ENCODE results near the gene INO80E. TPM values are rescaled to one million over a fixed set of nuclear protein-coding genes. Genes with fewer than 3 reads are reported as not detected.
"Not testable (repeated sequence)": the region's sequence is repeated elsewhere in the genome, so short reads cannot be mapped to it uniquely, and the experiment has no call there.

Gene INO80E
- total and polyA plus RNA-seq, 2 experiments from 2014 or later = 14.0 to 61.2 TPM

DNA sequence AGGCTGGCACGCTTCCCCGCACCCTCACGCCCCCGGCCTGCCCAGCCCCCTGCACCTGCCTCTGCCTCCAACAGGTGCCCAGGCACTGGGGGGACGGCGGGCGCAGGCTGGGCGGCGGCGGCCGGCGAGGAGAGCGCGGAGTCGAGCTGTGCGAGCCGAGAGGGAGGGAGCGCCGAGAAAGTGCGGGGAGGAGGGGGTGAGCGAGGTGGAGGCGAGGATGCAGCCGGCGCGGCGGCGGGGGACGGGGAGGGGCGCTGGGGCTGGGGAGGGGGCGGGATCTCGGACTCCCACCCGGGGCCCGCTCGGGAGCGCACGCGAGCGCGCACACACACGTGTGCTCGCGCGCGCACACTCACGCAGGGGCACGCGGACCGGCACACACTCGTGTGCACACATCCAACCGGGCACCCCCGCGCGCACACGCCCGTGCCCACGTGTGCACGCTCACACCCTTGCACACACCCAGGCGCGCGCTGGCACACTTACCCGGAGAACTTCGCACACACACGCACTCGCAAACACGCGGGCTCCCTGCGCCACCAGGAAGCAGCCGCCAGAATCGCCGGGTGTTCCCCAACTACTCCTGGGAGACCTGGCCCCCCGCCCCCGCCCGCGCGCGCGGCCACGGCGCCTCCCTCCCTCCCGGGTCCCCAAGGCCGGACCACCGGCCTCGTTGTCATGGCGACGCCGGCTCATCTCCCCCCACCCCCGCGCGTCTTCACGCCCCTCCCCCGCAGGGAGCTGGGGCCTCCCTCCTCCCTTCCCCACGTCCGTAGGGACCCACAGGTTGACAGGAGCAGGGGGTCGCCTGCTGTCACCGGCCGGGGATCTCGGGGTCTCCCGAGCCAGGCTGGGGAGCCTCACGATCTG is 15.0 kb downstream of the INO80E start, which contains the start of gene DOC2A:
Gene DOC2A, minus strand, starts transcription at position 184 of the 870 bp plus-strand sequence. CDS start 805 bp downstream, outside the sequence.
- WGBS (ENCODE audit: low lambda C conversion rate, missing lambda C conversion rate) = 2% methylated on average over 18 of the region's 99 CpGs
- H3K4me2 ChIP-seq = peak within 1 kb of the TSS; percentile 99
- H3K27ac ChIP-seq = no peak within 1 kb of the TSS
- peak within 1 kb of the TSS; percentile 35 for H2AFZ ChIP-seq
- TF ChIP-seq, protein P1, sequence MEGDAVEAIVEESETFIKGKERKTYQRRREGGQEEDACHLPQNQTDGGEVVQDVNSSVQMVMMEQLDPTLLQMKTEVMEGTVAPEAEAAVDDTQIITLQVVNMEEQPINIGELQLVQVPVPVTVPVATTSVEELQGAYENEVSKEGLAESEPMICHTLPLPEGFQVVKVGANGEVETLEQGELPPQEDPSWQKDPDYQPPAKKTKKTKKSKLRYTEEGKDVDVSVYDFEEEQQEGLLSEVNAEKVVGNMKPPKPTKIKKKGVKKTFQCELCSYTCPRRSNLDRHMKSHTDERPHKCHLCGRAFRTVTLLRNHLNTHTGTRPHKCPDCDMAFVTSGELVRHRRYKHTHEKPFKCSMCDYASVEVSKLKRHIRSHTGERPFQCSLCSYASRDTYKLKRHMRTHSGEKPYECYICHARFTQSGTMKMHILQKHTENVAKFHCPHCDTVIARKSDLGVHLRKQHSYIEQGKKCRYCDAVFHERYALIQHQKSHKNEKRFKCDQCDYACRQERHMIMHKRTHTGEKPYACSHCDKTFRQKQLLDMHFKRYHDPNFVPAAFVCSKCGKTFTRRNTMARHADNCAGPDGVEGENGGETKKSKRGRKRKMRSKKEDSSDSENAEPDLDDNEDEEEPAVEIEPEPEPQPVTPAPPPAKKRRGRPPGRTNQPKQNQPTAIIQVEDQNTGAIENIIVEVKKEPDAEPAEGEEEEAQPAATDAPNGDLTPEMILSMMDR (IDR thresholded peaks at IDR 0.05; ENCODE audit: poor library complexity) = no peak
- TF ChIP-seq EZH2 (IDR thresholded peaks at IDR 0.05; ENCODE audit: borderline replicate concordance) = peak; percentile 30
- H3K36me3 ChIP-seq (replicated peaks; ENCODE audit: insufficient read depth, low read depth) = no peaks in the 10 kb centered on the region
- no peaks in the 10 kb centered on the region for H3K4me1 ChIP-seq (ENCODE audit: insufficient read depth)
- DNase-seq (ENCODE audit: low spot score) = peak; percentile 58
- no peaks in the 10 kb centered on the region for H4K20me1 ChIP-seq (ENCODE audit: insufficient read depth, poor library complexity, severe bottlenecking)
- H3K4me3 ChIP-seq = peak within 1 kb of the TSS; percentile 29
- H3K9me2 ChIP-seq (replicated peaks; ENCODE audit: insufficient read depth) = no peaks in the 10 kb centered on the region
- H3K9me3 ChIP-seq (ENCODE audit: low read depth) = no peaks in the 10 kb centered on the region
- H3K27me3 ChIP-seq = peaks cover 25% of the 10 kb centered on the region
- H3K79me2 ChIP-seq = no peaks in the 10 kb centered on the region

DNA sequence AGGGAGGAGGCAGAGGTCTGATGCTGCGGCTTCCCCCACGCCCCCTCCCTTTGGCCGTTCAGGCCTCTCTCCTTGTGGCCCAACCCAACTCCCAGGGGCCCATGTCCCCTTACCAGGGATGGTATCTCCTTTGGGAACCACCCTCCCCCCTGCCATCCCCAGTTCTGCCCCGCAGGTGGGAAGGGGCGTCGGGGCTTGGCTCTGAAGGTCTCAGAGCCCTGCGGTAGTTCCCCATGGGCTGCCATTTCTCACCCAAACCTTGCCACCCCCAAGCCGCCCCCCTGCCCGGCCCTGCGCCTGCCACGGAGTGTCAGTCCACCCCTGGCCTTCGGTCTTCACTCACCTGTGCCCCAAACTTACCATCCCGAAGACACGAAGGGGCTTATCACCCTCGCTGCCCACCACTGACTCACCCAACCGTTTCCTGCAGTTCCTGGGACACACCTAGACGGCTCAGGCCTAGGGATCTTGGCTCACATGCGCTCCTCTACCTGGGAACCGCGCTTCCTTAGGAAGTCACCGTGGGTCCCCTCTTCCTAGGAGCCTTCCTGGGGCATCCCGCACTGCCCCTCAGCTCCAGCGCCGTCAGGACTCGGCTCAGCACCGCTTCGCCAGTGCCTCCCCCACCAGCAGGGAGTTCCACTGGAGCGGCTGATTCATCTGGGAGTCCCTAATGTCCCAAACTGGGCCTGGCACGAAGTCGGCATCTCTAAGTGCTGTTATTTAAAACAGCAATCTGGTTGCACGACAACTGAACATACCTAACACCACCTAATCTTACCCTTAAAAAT is 15.9 kb downstream of the INO80E start:
- Histone ChIP-seq H3K4me1 (ENCODE audit: insufficient read depth) (no peaks in the 10 kb centered on the region), H3K4me2 (peak overlapping the region; percentile 99), H3K9me3 (ENCODE audit: low read depth) (no peaks in the 10 kb centered on the region), H3K9me2 (replicated peaks; ENCODE audit: insufficient read depth) (no peaks in the 10 kb centered on the region), H3K36me3 (replicated peaks; ENCODE audit: insufficient read depth, low read depth) (no peaks in the 10 kb centered on the region), H2AFZ (peak overlapping the region; percentile 35), H3K27ac (no peak overlapping the region), H3K27me3 (peaks cover 25% of the 10 kb centered on the region), H3K4me3 (no peak overlapping the region), H3K79me2 (no peaks in the 10 kb centered on the region), H4K20me1 (ENCODE audit: insufficient read depth, poor library complexity, severe bottlenecking) (no peaks in the 10 kb centered on the region)
- TF ChIP-seq EZH2 (IDR thresholded peaks at IDR 0.05; ENCODE audit: borderline replicate concordance) (no peak), EZH2phosphoT487 (IDR thresholded peaks at IDR 0.05; ENCODE audit: low read depth, severe bottlenecking, unreplicated experiment) (no peak)
- TF ChIP-seq, protein P1 (IDR thresholded peaks at IDR 0.05; ENCODE audit: poor library complexity) = no peak
- 32% methylated on average over 27 of the region's 31 CpGs for whole genome bisulfite sequencing (ENCODE audit: low lambda C conversion rate, missing lambda C conversion rate)
- DNase-seq (ENCODE audit: low spot score) = no peak

DNA sequence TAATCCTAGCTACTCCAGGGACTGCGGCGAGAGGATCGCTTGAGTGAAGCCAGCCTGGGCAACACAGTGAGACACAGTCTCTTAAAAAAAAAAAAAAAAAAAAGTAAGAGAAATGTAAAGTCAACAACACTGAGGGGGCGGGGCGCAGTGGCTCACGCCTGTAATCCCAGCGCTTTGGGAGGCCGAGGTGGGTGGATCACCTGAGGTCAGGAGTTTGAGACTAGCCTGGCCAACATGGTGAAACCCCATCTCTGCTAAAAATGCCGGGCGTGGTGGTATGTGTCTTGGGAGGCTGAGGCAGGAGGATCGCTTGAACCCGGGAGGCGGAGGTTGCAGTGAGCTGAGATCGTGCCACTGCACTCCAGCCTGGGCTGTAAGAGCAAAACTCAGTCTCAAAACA is 16.6 kb downstream of the INO80E start:
- not testable (repeated sequence) for H3K79me2 ChIP-seq; DNase-seq (ENCODE audit: low spot score); H3K27ac ChIP-seq; H3K4me1 ChIP-seq (ENCODE audit: insufficient read depth); H3K9me2 ChIP-seq (replicated peaks; ENCODE audit: insufficient read depth); H4K20me1 ChIP-seq (ENCODE audit: insufficient read depth, poor library complexity, severe bottlenecking); H3K9me3 ChIP-seq (ENCODE audit: low read depth); H2AFZ ChIP-seq; H3K4me3 ChIP-seq; H3K36me3 ChIP-seq (replicated peaks; ENCODE audit: insufficient read depth, low read depth); H3K4me2 ChIP-seq
- WGBS (ENCODE audit: low lambda C conversion rate, missing lambda C conversion rate) = 81% methylated on average over 14 of the region's 14 CpGs
- peaks cover 25% of the 10 kb centered on the region for H3K27me3 ChIP-seq

DNA sequence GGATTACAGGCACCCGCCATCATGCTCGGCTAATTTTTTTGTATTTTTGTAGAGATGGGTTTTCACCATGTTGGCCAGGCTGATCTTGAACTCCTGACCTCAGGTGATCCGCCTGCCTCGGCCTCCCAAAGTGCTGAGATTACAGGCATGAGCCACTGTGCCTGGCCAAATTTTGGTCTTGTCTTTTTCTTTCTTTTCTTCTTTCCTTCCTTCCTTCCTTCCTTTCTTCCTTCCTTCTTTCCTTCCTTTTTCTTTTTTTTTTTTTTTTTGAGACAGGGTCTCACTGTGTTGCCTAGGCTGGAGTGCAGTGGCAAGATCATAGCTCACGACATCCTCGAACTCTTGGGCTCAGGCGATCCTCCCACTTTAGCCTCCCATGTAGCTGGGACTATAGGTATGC is 19.4 kb downstream of the INO80E start:
- peaks cover 17% of the 10 kb centered on the region for H3K27me3 ChIP-seq
- WGBS (ENCODE audit: low lambda C conversion rate, missing lambda C conversion rate) = 91% methylated on average over 7 of the region's 7 CpGs
- DNase-seq (ENCODE audit: low spot score); H3K9me2 ChIP-seq (replicated peaks; ENCODE audit: insufficient read depth); H3K4me3 ChIP-seq; H3K27ac ChIP-seq; H3K36me3 ChIP-seq (replicated peaks; ENCODE audit: insufficient read depth, low read depth); H3K4me1 ChIP-seq (ENCODE audit: insufficient read depth); H4K20me1 ChIP-seq (ENCODE audit: insufficient read depth, poor library complexity, severe bottlenecking); H2AFZ ChIP-seq; H3K9me3 ChIP-seq (ENCODE audit: low read depth); H3K79me2 ChIP-seq; H3K4me2 ChIP-seq: not testable (repeated sequence)

Data from hepatocyte (in vitro differentiated cells).